ENCODE measurements around the gene NOBOX. TPM values are rescaled to one million over a fixed set of nuclear protein-coding genes. Genes with fewer than 3 reads are reported as not detected.

The NOBOX gene
- total and polyA plus RNA-seq, 10 of the 15 experiments (the other 5 are each of a cell fraction or from before 2014, with no cell fraction given): not detected

DNA sequence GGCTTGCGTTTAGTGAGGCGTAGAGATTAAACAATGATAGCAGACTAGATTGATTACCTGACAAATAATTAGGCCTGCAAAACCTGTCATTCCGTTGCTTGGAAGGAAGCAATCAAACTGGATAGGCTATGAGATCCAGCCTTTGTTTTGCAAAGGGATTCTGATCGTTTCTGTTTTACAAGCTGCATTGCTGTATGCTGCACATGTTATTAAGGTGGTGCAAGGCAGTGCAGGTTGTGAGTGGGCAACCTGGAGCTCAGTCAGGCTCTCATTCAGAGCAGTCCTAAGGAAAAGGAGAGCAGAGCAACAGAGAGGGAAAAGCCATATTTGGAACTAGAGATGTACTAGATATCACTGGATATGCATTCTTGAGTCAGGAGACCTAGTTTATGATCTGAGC lies 6.9 kb upstream of the NOBOX start (continued):
- TF ChIP-seq, protein P1, sequence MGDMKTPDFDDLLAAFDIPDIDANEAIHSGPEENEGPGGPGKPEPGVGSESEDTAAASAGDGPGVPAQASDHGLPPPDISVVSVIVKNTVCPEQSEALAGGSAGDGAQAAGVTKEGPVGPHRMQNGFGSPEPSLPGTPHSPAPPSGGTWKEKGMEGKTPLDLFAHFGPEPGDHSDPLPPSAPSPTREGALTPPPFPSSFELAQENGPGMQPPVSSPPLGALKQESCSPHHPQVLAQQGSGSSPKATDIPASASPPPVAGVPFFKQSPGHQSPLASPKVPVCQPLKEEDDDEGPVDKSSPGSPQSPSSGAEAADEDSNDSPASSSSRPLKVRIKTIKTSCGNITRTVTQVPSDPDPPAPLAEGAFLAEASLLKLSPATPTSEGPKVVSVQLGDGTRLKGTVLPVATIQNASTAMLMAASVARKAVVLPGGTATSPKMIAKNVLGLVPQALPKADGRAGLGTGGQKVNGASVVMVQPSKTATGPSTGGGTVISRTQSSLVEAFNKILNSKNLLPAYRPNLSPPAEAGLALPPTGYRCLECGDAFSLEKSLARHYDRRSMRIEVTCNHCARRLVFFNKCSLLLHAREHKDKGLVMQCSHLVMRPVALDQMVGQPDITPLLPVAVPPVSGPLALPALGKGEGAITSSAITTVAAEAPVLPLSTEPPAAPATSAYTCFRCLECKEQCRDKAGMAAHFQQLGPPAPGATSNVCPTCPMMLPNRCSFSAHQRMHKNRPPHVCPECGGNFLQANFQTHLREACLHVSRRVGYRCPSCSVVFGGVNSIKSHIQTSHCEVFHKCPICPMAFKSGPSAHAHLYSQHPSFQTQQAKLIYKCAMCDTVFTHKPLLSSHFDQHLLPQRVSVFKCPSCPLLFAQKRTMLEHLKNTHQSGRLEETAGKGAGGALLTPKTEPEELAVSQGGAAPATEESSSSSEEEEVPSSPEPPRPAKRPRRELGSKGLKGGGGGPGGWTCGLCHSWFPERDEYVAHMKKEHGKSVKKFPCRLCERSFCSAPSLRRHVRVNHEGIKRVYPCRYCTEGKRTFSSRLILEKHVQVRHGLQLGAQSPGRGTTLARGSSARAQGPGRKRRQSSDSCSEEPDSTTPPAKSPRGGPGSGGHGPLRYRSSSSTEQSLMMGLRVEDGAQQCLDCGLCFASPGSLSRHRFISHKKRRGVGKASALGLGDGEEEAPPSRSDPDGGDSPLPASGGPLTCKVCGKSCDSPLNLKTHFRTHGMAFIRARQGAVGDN (IDR thresholded peaks at IDR 0.05): no peak
- TF ChIP-seq ZNF24 (IDR thresholded peaks at IDR 0.05): no peak

DNA sequence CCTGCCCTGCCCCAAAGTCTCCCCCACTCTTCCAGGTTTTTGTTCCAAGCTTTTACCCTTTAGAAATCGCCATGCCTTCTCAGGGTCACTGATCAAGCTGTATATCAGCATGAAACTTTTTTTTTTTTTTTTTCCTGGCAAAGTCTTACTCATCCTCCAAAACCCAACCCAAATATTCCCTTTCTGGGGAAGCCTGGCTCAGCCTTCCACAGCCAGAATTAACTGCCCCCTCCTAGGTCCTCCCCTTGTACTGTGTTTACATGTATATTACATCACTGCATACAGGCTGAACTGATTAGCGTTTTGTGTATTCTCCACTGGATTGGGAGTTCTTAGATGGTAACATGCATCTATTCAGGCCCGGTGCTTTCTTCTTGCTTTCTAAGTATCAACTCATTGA lies 4.6 kb upstream of the NOBOX start:
- RAD21 ChIA-PET (ENCODE audit: unreplicated experiment): no interaction called here
- Histone ChIP-seq H3K36me3 (ENCODE audit: control insufficient read depth in 2 of 2, insufficient read depth in 2 of 2, low read length in 1 of 2) (no peaks in the 10 kb centered on the region), H4K20me1 (ENCODE audit: control insufficient read depth, insufficient read depth) (no peaks in the 10 kb centered on the region), H3K4me2 (ENCODE audit: control insufficient read depth, insufficient read depth) (no peak overlapping the region), H2AFZ (ENCODE audit: control insufficient read depth, low read depth, low read length) (no peak overlapping the region), H3K4me1 (ENCODE audit: control insufficient read depth, insufficient read depth, low read length) (no peaks in the 10 kb centered on the region), H3K9me3 (replicated peaks; ENCODE audit: control insufficient read depth, insufficient read depth, low read length) (no peaks in the 10 kb centered on the region), H3K27me3 (replicated peaks in 1 of 2; ENCODE audit: control insufficient read depth in 2 of 2, insufficient read depth in 2 of 2, low read length in 1 of 2) (no peaks in the 10 kb centered on the region), H3K27ac (ENCODE audit: control insufficient read depth, insufficient read depth) (no peak overlapping the region), H3K79me2 (ENCODE audit: control insufficient read depth, insufficient read depth, low read length) (no peaks in the 10 kb centered on the region), H3K9ac (ENCODE audit: control insufficient read depth, insufficient read depth, low read length) (no peak overlapping the region), H3K4me3 (no peak overlapping the region)
- FAIRE-seq (no peak), DNase-seq (ENCODE audit: low read depth, low spot score) (no peak), ATAC-seq (no peak)
- intact Hi-C loops (cut with micrococcal nuclease; ENCODE audit: unreplicated experiment) (no loop called here), in situ Hi-C loops (cut with MboI) (no loop called here)
- SMC1A ChIA-PET (ENCODE audit: uncharacterized antibody, unreplicated experiment): interaction anchor here (0.6 kb wide), 1 partner anchor 163 kb away, joined by 3 read pairs; no protein-coding TSS in a partner anchor
- TF ChIP-seq TCF7 (IDR thresholded peaks at IDR 0.05; ENCODE audit: borderline replicate concordance) (no peak), MXI1 (IDR thresholded peaks at IDR 0.05; ENCODE audit: low read depth, low read length) (no peak), BMI1 (IDR thresholded peaks at IDR 0.05; ENCODE audit: borderline replicate concordance) (no peak), STAT3 (IDR thresholded peaks at IDR 0.05; ENCODE audit: low read depth, low read length) (no peak), NFIC (IDR thresholded peaks at IDR 0.05; ENCODE audit: low read depth, low read length) (no peak), TBL1XR1 (IDR thresholded peaks at IDR 0.05; ENCODE audit: low read depth, low read length) (no peak), EGR1 (IDR thresholded peaks at IDR 0.05; ENCODE audit: borderline replicate concordance in 1 of 2, low read depth in 2 of 2, low read length in 2 of 2) (no peak), TCF3 (IDR thresholded peaks at IDR 0.05; ENCODE audit: borderline replicate concordance, insufficient read depth, low read depth, low read length) (no peak), ZZZ3 (IDR thresholded peaks at IDR 0.05; ENCODE audit: control insufficient read depth, insufficient read length, low read depth) (no peak), NFYB (IDR thresholded peaks at IDR 0.05; ENCODE audit: insufficient read depth, low read depth, low read length) (no peak), RBBP5 (conservative IDR thresholded peaks at IDR 0.05) (no peak), PAX5 (IDR thresholded peaks at IDR 0.05; ENCODE audit: borderline replicate concordance, low read depth, low read length) (no peak), KLF5 (IDR thresholded peaks at IDR 0.05; ENCODE audit: partially characterized antibody) (no peak)
- TF ChIP-seq, protein P2, sequence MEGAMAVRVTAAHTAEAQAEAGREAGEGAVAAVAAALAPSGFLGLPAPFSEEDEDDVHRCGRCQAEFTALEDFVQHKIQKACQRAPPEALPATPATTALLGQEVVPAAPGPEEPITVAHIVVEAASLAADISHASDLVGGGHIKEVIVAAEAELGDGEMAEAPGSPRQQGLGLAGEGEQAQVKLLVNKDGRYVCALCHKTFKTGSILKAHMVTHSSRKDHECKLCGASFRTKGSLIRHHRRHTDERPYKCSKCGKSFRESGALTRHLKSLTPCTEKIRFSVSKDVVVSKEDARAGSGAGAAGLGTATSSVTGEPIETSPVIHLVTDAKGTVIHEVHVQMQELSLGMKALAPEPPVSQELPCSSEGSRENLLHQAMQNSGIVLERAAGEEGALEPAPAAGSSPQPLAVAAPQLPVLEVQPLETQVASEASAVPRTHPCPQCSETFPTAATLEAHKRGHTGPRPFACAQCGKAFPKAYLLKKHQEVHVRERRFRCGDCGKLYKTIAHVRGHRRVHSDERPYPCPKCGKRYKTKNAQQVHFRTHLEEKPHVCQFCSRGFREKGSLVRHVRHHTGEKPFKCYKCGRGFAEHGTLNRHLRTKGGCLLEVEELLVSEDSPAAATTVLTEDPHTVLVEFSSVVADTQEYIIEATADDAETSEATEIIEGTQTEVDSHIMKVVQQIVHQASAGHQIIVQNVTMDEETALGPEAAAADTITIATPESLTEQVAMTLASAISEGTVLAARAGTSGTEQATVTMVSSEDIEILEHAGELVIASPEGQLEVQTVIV (IDR thresholded peaks at IDR 0.05; ENCODE audit: borderline replicate concordance, partially characterized antibody): no peak
- TF ChIP-seq, protein P3, sequence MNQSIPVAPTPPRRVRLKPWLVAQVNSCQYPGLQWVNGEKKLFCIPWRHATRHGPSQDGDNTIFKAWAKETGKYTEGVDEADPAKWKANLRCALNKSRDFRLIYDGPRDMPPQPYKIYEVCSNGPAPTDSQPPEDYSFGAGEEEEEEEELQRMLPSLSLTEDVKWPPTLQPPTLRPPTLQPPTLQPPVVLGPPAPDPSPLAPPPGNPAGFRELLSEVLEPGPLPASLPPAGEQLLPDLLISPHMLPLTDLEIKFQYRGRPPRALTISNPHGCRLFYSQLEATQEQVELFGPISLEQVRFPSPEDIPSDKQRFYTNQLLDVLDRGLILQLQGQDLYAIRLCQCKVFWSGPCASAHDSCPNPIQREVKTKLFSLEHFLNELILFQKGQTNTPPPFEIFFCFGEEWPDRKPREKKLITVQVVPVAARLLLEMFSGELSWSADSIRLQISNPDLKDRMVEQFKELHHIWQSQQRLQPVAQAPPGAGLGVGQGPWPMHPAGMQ (IDR thresholded peaks at IDR 0.05; ENCODE audit: borderline replicate concordance): no peak
- BruUV-seq (replicated peaks): no TSS peak
- 0% methylated on average over 3 of the region's 3 CpGs for WGBS (ENCODE audit: insufficient coverage, insufficient replicate concordance, low lambda C conversion rate, missing lambda C conversion rate)
- POLR2A ChIA-PET: no interaction called here
- CTCF ChIA-PET: no interaction called here

Measured in GM12878 (cell line).